Measurements from ENCODE around the gene CACNA1C. TPM values are rescaled to one million over a fixed set of nuclear protein-coding genes. Genes with fewer than 3 reads are reported as not detected.

The CACNA1C gene
- total and polyA plus RNA-seq, 2 of the 4 experiments (the other 2 are of a cell fraction) = 1.6 to 2.6 TPM

DNA sequence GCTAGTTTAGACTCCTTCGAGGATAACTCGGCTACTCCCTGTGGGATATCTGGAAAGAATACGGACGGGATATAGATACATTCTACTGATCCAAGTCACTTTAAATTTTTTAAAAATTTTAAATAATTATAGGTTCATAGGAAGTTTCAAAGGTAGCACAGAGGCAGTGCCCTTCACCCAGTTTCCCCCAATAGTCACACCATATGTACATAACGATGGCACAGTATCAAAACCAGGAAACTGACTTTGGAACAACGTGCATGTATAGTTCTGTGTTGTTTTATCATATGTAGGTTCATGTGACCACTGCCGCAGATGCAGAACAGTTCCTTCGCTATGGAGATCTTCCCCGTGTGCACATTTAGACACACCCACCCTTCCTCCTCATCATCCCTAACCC is 352.3 kb downstream of the CACNA1C start:
- CTCF ChIA-PET = no interaction called here

More for the DNA sequence above, 352.3 kb downstream of the CACNA1C start:
- H3K23ac ChIP-seq (ENCODE audit: low read depth, low read length) = no peak overlapping the region
- no peak overlapping the region for H3K56ac ChIP-seq (ENCODE audit: extremely low read depth, insufficient read depth, low read length)
- no peak overlapping the region for H2BK120ac ChIP-seq (ENCODE audit: low read depth, low read length)
- no peak overlapping the region for H3K9ac ChIP-seq (ENCODE audit: low read depth, low read length)
- POLR2A ChIA-PET (ENCODE audit: unreplicated experiment) = no interaction called here
- ATAC-seq (ENCODE audit: low read depth) (no peak), DNase-seq (no peak)
- no CpG with 5 or more reads among the region's 9 CpGs for WGBS, 2 experiments (ENCODE audit: extremely low coverage in 2 of 2, insufficient read length in 1 of 2)
- H4K5ac ChIP-seq (ENCODE audit: low read depth, low read length) = no peak overlapping the region
- no peaks in the 10 kb centered on the region for H3K36me3 ChIP-seq (ENCODE audit: control insufficient read depth, insufficient read depth, low read length)
- no peak overlapping the region for H3K14ac ChIP-seq (replicated peaks; ENCODE audit: low read depth, low read length)
- BruUV-seq (replicated peaks) = no TSS peak
- peaks cover 3% of the 10 kb centered on the region; the same call in 1 of the 2 replicates for H3K4me1 ChIP-seq (ENCODE audit: control insufficient read depth, insufficient read depth, low read length)
- H3K4me2 ChIP-seq (ENCODE audit: low read depth, low read length) = no peak overlapping the region
- dilution Hi-C loops (cut with HindIII; ENCODE audit: low sequenced_read_pairs, unreplicated experiment) (no loop called here), in situ Hi-C loops (cut with MboI; ENCODE audit: low sequenced_read_pairs) (no loop called here), intact Hi-C loops (cut with micrococcal nuclease) (no loop called here)
- no peak for TF ChIP-seq NFE2L2 (IDR thresholded peaks at IDR 0.05; ENCODE audit: low read depth, low read length)
- TF ChIP-seq, protein P1, sequence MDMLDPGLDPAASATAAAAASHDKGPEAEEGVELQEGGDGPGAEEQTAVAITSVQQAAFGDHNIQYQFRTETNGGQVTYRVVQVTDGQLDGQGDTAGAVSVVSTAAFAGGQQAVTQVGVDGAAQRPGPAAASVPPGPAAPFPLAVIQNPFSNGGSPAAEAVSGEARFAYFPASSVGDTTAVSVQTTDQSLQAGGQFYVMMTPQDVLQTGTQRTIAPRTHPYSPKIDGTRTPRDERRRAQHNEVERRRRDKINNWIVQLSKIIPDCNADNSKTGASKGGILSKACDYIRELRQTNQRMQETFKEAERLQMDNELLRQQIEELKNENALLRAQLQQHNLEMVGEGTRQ (IDR thresholded peaks at IDR 0.05; ENCODE audit: low read depth, low read length) = no peak
- no peak for TF ChIP-seq MAZ (IDR thresholded peaks at IDR 0.05; ENCODE audit: borderline replicate concordance, low read depth, low read length)
- TF ChIP-seq CEBPB (IDR thresholded peaks at IDR 0.05; ENCODE audit: low read depth, low read length) = no peak
- TF ChIP-seq MXI1 (IDR thresholded peaks at IDR 0.05; ENCODE audit: borderline replicate concordance, low read depth, low read length) = no peak
- TF ChIP-seq BHLHE40 (IDR thresholded peaks at IDR 0.05; ENCODE audit: low read depth, low read length) = no peak
- TF ChIP-seq, protein P2, sequence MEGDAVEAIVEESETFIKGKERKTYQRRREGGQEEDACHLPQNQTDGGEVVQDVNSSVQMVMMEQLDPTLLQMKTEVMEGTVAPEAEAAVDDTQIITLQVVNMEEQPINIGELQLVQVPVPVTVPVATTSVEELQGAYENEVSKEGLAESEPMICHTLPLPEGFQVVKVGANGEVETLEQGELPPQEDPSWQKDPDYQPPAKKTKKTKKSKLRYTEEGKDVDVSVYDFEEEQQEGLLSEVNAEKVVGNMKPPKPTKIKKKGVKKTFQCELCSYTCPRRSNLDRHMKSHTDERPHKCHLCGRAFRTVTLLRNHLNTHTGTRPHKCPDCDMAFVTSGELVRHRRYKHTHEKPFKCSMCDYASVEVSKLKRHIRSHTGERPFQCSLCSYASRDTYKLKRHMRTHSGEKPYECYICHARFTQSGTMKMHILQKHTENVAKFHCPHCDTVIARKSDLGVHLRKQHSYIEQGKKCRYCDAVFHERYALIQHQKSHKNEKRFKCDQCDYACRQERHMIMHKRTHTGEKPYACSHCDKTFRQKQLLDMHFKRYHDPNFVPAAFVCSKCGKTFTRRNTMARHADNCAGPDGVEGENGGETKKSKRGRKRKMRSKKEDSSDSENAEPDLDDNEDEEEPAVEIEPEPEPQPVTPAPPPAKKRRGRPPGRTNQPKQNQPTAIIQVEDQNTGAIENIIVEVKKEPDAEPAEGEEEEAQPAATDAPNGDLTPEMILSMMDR (conservative IDR thresholded peaks at IDR 0.05; ENCODE audit: low read depth, low read length) = no peak
- no peak for TF ChIP-seq MAFK (IDR thresholded peaks at IDR 0.05; ENCODE audit: low read depth, low read length)
- TF ChIP-seq RFX5 (IDR thresholded peaks at IDR 0.05; ENCODE audit: low read depth, low read length) = no peak
- TF ChIP-seq, protein P3, sequence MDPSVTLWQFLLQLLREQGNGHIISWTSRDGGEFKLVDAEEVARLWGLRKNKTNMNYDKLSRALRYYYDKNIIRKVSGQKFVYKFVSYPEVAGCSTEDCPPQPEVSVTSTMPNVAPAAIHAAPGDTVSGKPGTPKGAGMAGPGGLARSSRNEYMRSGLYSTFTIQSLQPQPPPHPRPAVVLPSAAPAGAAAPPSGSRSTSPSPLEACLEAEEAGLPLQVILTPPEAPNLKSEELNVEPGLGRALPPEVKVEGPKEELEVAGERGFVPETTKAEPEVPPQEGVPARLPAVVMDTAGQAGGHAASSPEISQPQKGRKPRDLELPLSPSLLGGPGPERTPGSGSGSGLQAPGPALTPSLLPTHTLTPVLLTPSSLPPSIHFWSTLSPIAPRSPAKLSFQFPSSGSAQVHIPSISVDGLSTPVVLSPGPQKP (IDR thresholded peaks at IDR 0.05; ENCODE audit: borderline replicate concordance, low read depth, low read length) = no peak
- no peak for TF ChIP-seq SMC3 (IDR thresholded peaks at IDR 0.05; ENCODE audit: low read depth, low read length)
- TF ChIP-seq RCOR1 (IDR thresholded peaks at IDR 0.05; ENCODE audit: insufficient replicate concordance, low read length) = no peak
- TF ChIP-seq CHD1 (IDR thresholded peaks at IDR 0.05; ENCODE audit: low read depth, low read length) = no peak
- no peak for TF ChIP-seq POLR2A (IDR thresholded peaks at IDR 0.05; ENCODE audit: low read depth, low read length)
- no peak for TF ChIP-seq RAD21 (IDR thresholded peaks at IDR 0.05; ENCODE audit: low read length)
- no peak for TF ChIP-seq FOS (IDR thresholded peaks at IDR 0.05; ENCODE audit: low read depth, low read length)
- peaks cover 3% of the 10 kb centered on the region; the same call in 1 of the 2 replicates for H3K27me3 ChIP-seq (ENCODE audit: control insufficient read depth, insufficient read depth, low read length)
- H3K18ac ChIP-seq (ENCODE audit: low read depth, low read length) = no peak overlapping the region
- H2AK5ac ChIP-seq (ENCODE audit: low read depth, low read length) = no peak overlapping the region
- H4K91ac ChIP-seq (ENCODE audit: insufficient read depth, low read depth, low read length) = no peak overlapping the region
- no peak overlapping the region for H2BK15ac ChIP-seq (ENCODE audit: low read depth, low read length)
- no peak overlapping the region for H3K27ac ChIP-seq (ENCODE audit: insufficient read depth, low read length)
- no peaks in the 10 kb centered on the region for H3K9me3 ChIP-seq (ENCODE audit: control insufficient read depth, insufficient read depth, low read length)
- H3K4ac ChIP-seq (ENCODE audit: low read depth, low read length) = no peak overlapping the region
- no peak overlapping the region for H4K8ac ChIP-seq (ENCODE audit: low read depth in 2 of 2, low read length in 2 of 2)
- H2AK9ac ChIP-seq (replicated peaks; ENCODE audit: low read depth, low read length, poor library complexity) = no peak overlapping the region
- H3K79me1 ChIP-seq (ENCODE audit: low read depth in 1 of 2, low read length in 2 of 2) = no peaks in the 10 kb centered on the region
- no peak overlapping the region for H2BK20ac ChIP-seq (ENCODE audit: low read depth, low read length)
- H2AFZ ChIP-seq (replicated peaks; ENCODE audit: low read length, poor library complexity) = no peak overlapping the region
- H3K9me1 ChIP-seq (ENCODE audit: insufficient read depth, low read length) = peaks cover 4% of the 10 kb centered on the region; the same call in 1 of the 2 replicates
- H2BK5ac ChIP-seq (ENCODE audit: low read depth, low read length, poor library complexity, severe bottlenecking) = no peak overlapping the region
- H3K4me3 ChIP-seq (ENCODE audit: insufficient read depth, low read depth, low read length) = no peak overlapping the region
- no peaks in the 10 kb centered on the region for H4K20me1 ChIP-seq (ENCODE audit: insufficient read depth, low read length)

All from IMR-90 (cell line).